Nephron progenitor cell (in vitro differentiated cells): ENCODE data around the gene TP73.

Experiments used
- DNase-seq: peaks from one replicate; pipeline ENCODE4 v3.0.0; 2021
- H3K27ac Mint-ChIP-seq: 2 replicates; pipeline ENCODE4 v1.8.0; 2021; ENCODE audit warnings: mild to moderate bottlenecking, moderate library complexity, mixed read lengths
- H3K27me3 Mint-ChIP-seq: 2 replicates; pipeline ENCODE4 v1.8.0; 2021; ENCODE audit warnings: mild to moderate bottlenecking, low read depth, mixed read lengths; ENCODE audit not compliant: poor library complexity
- H3K36me3 Mint-ChIP-seq: 2 replicates; pipeline ENCODE4 v1.8.0; 2021; ENCODE audit warnings: low read depth, mixed read lengths
- H3K4me1 Mint-ChIP-seq: 2 replicates; pipeline ENCODE4 v1.8.0; 2021; ENCODE audit warnings: mixed read lengths
- H3K4me3 Mint-ChIP-seq: 2 replicates; pipeline ENCODE4 v1.8.0; 2021; ENCODE audit warnings: mild to moderate bottlenecking, moderate library complexity, mixed read lengths
- H3K9me3 Mint-ChIP-seq: 2 replicates; pipeline ENCODE4 v1.8.0; 2021; ENCODE audit warnings: mild to moderate bottlenecking, moderate library complexity, mixed read lengths
- CTCF ChIP-seq: fragments of 200-600 bp; sonication (generic); IDR thresholded peaks from 2 replicates; pipeline ENCODE4 v1.5.0; 2021; ENCODE audit warnings: antibody characterized with exemption

TP73 gene

GRCh38 chr1:3651930-3652547 is at the start of gene TP73:
TP73 (plus strand) TSS chr1:3652516; CDS start chr1:3682366, 29,850 bp downstream.
- H3K36me3 Mint-ChIP-seq, result no peaks in the 10 kb centered on the region
- no peaks in the 10 kb centered on the region for H3K9me3 Mint-ChIP-seq
- peaks cover 25% of the 10 kb centered on the region for H3K4me1 Mint-ChIP-seq
- DNase-seq, result peak; percentile 69
- H3K27ac Mint-ChIP-seq, result no peak within 1 kb of the TSS
- no peak for TF ChIP-seq CTCF
- H3K4me3 Mint-ChIP-seq, result peak within 1 kb of the TSS; percentile 63
- H3K27me3 Mint-ChIP-seq, result peaks cover 73% of the 10 kb centered on the region

- no peaks in the 10 kb centered on the region for H3K27me3 Mint-ChIP-seq
- no peak overlapping the region for H3K4me3 Mint-ChIP-seq
- H3K4me1 Mint-ChIP-seq, result peaks cover 33% of the 10 kb centered on the region
- H3K36me3 Mint-ChIP-seq, result no peaks in the 10 kb centered on the region
- H3K9me3 Mint-ChIP-seq, result no peaks in the 10 kb centered on the region
- DNase-seq, result no peak
- no peak overlapping the region for H3K27ac Mint-ChIP-seq
- no peak for TF ChIP-seq CTCF
These were observed 49.2 kb upstream of the TP73 start for GRCh38 chr1:3603156-3603555.

GRCh38 chr1:3603571-3604467 is 48.5 kb upstream of the TP73 start:
- no peak overlapping the region for H3K27ac Mint-ChIP-seq
- no peak for DNase-seq
- no peaks in the 10 kb centered on the region for H3K9me3 Mint-ChIP-seq
- H3K36me3 Mint-ChIP-seq, result no peaks in the 10 kb centered on the region
- TF ChIP-seq CTCF, result no peak
- H3K4me3 Mint-ChIP-seq, result no peak overlapping the region
- H3K4me1 Mint-ChIP-seq, result peaks cover 36% of the 10 kb centered on the region
- no peaks in the 10 kb centered on the region for H3K27me3 Mint-ChIP-seq

- Mint-ChIP-seq H3K27ac (no peak overlapping the region), H3K9me3 (no peaks in the 10 kb centered on the region), H3K27me3 (no peaks in the 10 kb centered on the region), H3K36me3 (no peaks in the 10 kb centered on the region), H3K4me1 (peaks cover 38% of the 10 kb centered on the region), H3K4me3 (no peak overlapping the region)
- no peak for TF ChIP-seq CTCF
- no peak for DNase-seq
These were observed 47.8 kb upstream of the TP73 start for GRCh38 chr1:3604468-3604974.

- no peaks in the 10 kb centered on the region for H3K36me3 Mint-ChIP-seq
- H3K27me3 Mint-ChIP-seq, result no peaks in the 10 kb centered on the region
- peaks cover 45% of the 10 kb centered on the region for H3K4me1 Mint-ChIP-seq
- no peak for TF ChIP-seq CTCF
- no peak overlapping the region for H3K4me3 Mint-ChIP-seq
- no peak overlapping the region for H3K27ac Mint-ChIP-seq
- no peak for DNase-seq
- H3K9me3 Mint-ChIP-seq, result no peaks in the 10 kb centered on the region
These were observed 47.1 kb upstream of the TP73 start for GRCh38 chr1:3604997-3605823.
